Activated CD4-positive, alpha-beta memory T cell treated with anti-CD3 and anti-CD28 coated beads, Interleukin-2, amount 10 ng/mL, durations not matched to agents 7 days and 5 days (primary cell): ENCODE data around the gene EVX2. TPM values are rescaled to one million over a fixed set of nuclear protein-coding genes. Genes with fewer than 3 reads are reported as not detected.

Source experiments
- CTCF ChIA-PET: fragments of 350-600 bp; sonication (Branson Sonifier 250); formaldehyde crosslinking; loops from one replicate; lab custom pipeline; 2021; ENCODE audit warnings: antibody characterized with exemption, inconsistent platforms; lab: Charles Lee
- POLR2A ChIA-PET: fragments of 350-600 bp; sonication (Branson Sonifier 250); formaldehyde crosslinking; loops from one replicate; lab custom pipeline; 2021; ENCODE audit warnings: antibody characterized with exemption; lab: Charles Lee
- DNase-seq: peaks from one replicate; pipeline ENCODE4 v3.0.0-alpha.2; 2020
- H3K27ac Mint-ChIP-seq: one replicate; pipeline ENCODE4 v1.8.0; 2021; ENCODE audit warnings: mild to moderate bottlenecking, mixed read lengths
- H3K27me3 Mint-ChIP-seq: one replicate; pipeline ENCODE4 v1.8.0; 2021; ENCODE audit warnings: mixed read lengths
- H3K36me3 Mint-ChIP-seq: one replicate; pipeline ENCODE4 v1.8.0; 2021; ENCODE audit warnings: low read depth, mixed read lengths
- H3K4me1 Mint-ChIP-seq: one replicate; pipeline ENCODE4 v1.8.0; 2021; ENCODE audit warnings: mixed read lengths
- H3K4me3 Mint-ChIP-seq: one replicate; pipeline ENCODE4 v1.8.0; 2021; ENCODE audit warnings: mild to moderate bottlenecking, mixed read lengths
- H3K9me3 Mint-ChIP-seq: one replicate; pipeline ENCODE4 v1.8.0; 2021; ENCODE audit warnings: mixed read lengths
- total RNA-seq, 2 experiments: library from RNA; stranded (reverse); gene quantifications; one replicate each; pipeline ENCODE4 v1.2.3, GENCODE V29; 2021

Gene EVX2
- total RNA-seq, 2 experiments from 2014 or later = not detected

DNA sequence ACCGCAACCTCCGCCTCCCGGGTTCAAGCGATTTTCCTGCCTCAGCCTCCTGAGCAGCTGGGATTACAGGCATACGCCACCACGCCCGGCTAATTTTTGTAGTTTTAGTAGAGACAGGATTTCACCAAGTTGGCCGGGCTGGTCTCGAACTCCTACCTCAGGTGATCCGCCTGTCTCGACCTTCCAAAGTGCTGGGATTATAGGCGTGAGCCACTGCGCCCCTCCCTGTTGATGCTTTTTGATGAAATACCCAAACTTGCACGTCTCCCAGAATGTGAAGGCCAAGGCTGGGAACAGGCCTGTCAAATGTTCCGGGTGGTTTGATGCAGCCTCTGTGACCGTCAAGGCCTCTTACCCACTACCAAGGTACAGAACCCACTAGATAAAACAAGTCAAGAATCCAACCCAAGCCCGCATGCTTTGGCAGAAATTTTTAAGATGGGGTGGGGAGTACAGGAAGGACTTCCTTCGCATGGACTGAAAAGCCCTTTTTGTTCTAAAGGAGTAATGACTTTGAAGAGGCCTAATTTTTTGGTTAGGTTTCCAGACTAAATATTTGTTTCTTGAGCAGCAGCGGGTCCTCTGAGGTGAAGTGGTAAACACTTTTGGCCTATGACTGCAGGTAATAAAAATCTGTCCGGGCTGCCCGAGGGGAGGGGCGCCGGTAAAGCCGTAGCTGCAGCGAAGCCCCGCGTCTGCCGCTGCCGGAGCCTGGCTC, 3.7 kb upstream of the EVX2 start:
- peaks cover 6% of the 10 kb centered on the region for H3K36me3 Mint-ChIP-seq
- ChIA-PET CTCF (interaction anchor here (1.0 to 1.9 kb wide), 2 partner anchors 40 to 397 kb away, joined by 5 to 7 read pairs; no protein-coding TSS in a partner anchor), POLR2A (no interaction called here)
- no peak overlapping the region for H3K27ac Mint-ChIP-seq
- DNase-seq = peak; percentile 11
- H3K4me1 Mint-ChIP-seq = peaks cover 8% of the 10 kb centered on the region
- H3K4me3 Mint-ChIP-seq = no peak overlapping the region
- peaks cover 93% of the 10 kb centered on the region for H3K27me3 Mint-ChIP-seq
- no peaks in the 10 kb centered on the region for H3K9me3 Mint-ChIP-seq

DNA sequence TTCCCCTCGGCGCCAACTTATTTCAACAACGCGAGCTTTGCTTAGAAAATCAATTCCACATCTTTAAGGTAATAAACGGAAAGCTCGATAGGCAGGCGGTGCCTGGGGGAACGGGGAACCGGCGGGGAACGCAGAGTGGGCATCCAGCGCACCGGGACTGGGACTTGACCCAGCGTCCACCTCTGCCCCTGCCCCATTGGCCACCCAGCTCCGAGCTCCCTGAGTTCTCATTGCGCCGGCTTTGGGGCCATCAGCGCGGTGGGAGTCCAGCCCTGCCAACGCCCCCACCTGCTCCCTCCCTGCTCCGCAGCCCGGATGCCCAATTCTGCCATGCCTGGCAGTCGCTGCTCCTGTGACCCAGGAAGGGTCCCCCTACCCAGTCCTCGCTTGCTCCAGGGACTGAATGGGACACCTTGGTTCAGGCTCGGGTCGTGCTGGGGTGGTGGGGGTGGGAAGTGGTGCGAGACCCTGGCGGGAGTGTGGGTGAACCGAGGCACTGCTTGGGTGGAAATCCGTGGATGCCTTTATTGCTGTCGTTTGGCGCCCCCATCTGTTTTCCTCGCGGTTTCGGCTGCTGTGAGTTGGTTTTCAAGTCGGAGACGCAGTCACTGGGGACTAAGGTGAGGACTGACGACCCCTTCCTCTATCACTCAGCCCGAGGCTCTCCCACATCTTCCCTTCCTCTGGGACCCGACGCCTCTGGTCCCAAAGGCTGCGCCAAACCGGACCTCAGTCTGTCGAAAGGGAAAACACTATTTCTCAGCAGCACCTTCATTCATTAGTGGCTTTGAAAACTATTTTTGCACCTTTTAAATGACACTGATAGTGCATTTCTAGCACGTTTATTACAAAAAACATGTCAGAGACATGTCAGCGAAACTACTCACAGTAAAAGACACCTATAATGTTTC, 2.4 kb upstream of the EVX2 start:
- Mint-ChIP-seq H3K9me3 (no peaks in the 10 kb centered on the region), H3K36me3 (peaks cover 6% of the 10 kb centered on the region), H3K4me1 (peaks cover 4% of the 10 kb centered on the region), H3K27me3 (peaks cover 92% of the 10 kb centered on the region), H3K27ac (no peak overlapping the region), H3K4me3 (no peak overlapping the region)
- POLR2A ChIA-PET = no interaction called here
- peak; percentile 19 for DNase-seq
- CTCF ChIA-PET = interaction anchor here (1.1 to 1.3 kb wide), 2 partner anchors 10 to 396 kb away, joined by 4 to 6 read pairs; no protein-coding TSS in a partner anchor

DNA sequence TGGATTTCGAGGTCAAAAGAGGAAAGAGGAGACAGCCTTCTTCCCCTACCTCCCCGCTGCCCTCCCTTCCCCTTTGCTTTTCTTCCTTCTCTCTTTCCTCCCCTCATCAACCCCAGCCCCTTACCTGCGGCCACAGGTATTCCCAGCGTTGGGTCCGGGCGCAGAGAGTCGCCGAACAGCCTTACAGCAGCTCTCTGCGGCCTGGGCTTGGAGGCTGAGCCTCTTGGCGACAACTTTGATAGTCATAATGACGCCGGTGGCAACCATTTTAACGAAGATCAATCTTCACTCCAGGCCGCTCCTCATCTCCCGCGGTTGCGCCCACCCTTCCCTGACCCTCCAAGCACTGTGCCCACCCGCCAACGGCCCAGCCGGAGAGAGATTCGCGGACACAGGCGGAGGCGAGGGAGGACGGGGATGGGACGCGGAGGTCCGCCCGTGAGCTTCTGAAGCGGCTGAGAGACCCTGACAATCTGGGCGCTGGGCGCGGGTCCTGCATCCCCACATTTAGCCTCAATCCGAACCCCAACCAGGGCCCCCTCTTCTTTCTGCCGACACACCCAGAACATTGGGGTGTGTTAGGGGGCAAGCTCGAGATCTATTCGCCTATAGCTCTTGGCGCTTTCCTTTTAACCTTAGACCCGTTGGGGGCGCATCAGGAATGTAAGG, 1.5 kb upstream of the EVX2 start:
- ChIA-PET CTCF (interaction anchor here (1.1 to 1.3 kb wide), 2 partner anchors 11 to 395 kb away, joined by 4 to 6 read pairs; no protein-coding TSS in a partner anchor), POLR2A (no interaction called here)
- DNase-seq = no peak
- peaks cover 90% of the 10 kb centered on the region for H3K27me3 Mint-ChIP-seq
- H3K9me3 Mint-ChIP-seq = no peaks in the 10 kb centered on the region
- peaks cover 10% of the 10 kb centered on the region for H3K36me3 Mint-ChIP-seq
- H3K27ac Mint-ChIP-seq = peak overlapping the region; percentile 44
- no peak overlapping the region for H3K4me3 Mint-ChIP-seq
- H3K4me1 Mint-ChIP-seq = peaks cover 4% of the 10 kb centered on the region

- H3K36me3 Mint-ChIP-seq = peaks cover 10% of the 10 kb centered on the region
- POLR2A ChIA-PET = no interaction called here
- no peak for DNase-seq
- peaks cover 4% of the 10 kb centered on the region for H3K4me1 Mint-ChIP-seq
- H3K9me3 Mint-ChIP-seq = no peaks in the 10 kb centered on the region
- peaks cover 84% of the 10 kb centered on the region for H3K27me3 Mint-ChIP-seq
- peak overlapping the region; percentile 44 for H3K27ac Mint-ChIP-seq
- CTCF ChIA-PET = interaction anchor here (1.1 kb wide), 1 partner anchor 12 kb away, joined by 4 read pairs; no protein-coding TSS in a partner anchor
- no peak overlapping the region for H3K4me3 Mint-ChIP-seq
These were observed 903 bp upstream of the EVX2 start for GRCh38 chr2:176084611-176085119.

DNA sequence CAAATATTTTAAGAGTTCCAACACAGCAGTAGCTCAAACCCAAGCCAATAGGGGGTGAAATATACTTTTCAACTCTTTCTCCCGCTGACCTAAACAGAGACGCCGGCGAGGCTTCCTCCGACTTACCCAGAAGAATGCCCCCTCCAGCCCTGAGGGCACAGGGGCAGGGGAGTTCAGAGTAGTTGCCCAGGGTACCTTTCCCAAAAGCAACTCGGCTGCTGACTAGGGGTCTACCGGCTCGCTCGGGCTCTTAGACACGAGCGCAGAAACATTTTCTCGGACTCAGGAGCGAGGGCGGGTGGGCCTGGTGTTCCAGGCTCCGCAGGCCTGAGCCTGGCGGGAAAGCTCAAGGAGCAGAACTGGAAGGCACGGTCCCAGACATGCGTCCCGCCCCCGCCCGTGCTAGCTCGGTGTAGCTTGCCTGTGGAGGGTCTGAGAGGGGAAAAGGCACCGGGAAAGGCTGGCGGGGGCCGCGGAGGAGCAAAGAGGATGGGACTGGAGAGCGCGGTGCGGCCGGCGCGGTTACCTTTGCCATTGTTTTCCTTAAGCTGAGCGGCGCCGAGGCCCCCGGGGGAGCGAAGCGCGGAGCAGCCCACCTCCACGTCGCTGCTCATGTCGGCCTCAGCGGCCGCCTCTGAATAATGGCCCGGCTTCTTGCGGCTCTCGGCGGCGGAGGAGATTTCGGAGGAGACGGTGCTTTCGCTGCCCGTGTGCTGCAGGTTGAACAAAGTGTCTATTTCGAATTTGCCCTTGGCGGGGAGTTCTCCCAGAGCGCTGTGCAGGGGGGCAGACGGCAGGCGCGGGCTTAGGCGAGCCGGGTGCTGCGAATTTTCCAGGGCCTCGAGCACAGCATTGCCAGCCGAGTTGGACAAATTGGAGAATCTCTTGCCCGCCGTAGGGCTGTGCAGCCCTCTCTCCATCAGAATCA, 674 bp downstream of the EVX2 start:
- CTCF ChIA-PET = no interaction called here
- Mint-ChIP-seq H3K27ac (peak overlapping the region; percentile 34), H3K4me3 (peak overlapping the region; percentile 32), H3K27me3 (peaks cover 84% of the 10 kb centered on the region), H3K36me3 (peaks cover 20% of the 10 kb centered on the region), H3K9me3 (no peaks in the 10 kb centered on the region), H3K4me1 (peaks cover 9% of the 10 kb centered on the region)
- POLR2A ChIA-PET = no interaction called here
- no peak for DNase-seq

DNA sequence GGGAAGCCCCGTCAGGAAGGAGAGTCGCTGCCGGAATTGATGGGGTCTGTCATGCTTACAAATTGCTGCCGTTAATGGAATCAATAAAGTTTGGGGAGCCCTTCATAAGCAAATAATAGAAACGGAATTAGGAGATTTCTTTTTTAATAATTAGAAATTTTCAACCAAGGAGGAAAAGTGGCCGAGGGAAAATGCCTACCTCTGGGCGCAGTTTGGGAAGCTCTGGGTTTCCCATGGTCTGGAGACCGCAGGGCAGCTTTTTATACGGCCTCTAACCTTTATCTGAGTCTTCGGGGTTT, 1.3 kb downstream of the EVX2 start:
- POLR2A ChIA-PET = no interaction called here
- Mint-ChIP-seq H3K4me1 (peaks cover 9% of the 10 kb centered on the region), H3K9me3 (no peaks in the 10 kb centered on the region), H3K27ac (peak overlapping the region; percentile 40), H3K4me3 (no peak overlapping the region), H3K36me3 (peaks cover 20% of the 10 kb centered on the region), H3K27me3 (peaks cover 78% of the 10 kb centered on the region)
- no peak for DNase-seq
- CTCF ChIA-PET = no interaction called here

DNA sequence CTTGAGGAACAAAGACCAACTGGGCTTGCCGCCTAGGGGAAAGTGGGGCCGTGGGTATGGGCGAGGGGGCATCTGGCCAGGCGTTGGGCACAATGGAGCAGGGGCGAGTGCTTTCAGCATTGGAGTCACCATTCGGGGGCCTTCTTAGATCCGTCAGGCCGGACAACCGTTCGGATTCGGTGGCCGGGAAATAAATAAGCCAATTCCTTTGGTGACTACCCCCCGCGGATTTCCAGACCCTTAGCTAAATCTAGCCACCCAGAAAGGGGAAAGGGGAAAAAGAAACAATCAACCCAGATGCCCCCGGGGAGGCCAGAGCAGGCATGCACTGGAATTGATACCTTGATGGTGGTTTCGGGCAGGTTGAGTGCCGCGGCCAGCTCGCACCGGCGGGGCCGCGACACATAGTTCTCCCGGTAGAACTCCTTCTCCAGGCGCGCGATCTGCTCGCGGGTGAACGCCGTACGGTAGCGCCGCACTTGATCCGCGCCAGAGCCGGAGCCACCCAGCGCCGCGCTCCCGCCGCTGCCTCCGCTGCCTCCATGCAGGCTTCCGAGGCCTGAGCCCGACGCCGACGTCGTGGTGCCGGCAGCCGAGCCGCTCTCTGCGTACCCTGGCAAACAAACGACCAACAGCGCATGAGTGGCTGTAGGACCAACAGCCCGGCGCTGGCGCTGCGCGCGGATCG, 1.8 kb downstream of the EVX2 start:
- Mint-ChIP-seq H3K27ac (peak overlapping the region; percentile 58), H3K4me3 (peak overlapping the region; percentile 10)
- no peak for DNase-seq

GRCh38 chr2:176081376-176081836, 2.4 kb downstream of the EVX2 start:
- POLR2A ChIA-PET = no interaction called here
- Mint-ChIP-seq H3K27ac (peak overlapping the region; percentile 59), H3K4me3 (peak overlapping the region; percentile 33), H3K27me3 (peaks cover 76% of the 10 kb centered on the region), H3K4me1 (peaks cover 9% of the 10 kb centered on the region), H3K9me3 (no peaks in the 10 kb centered on the region), H3K36me3 (peaks cover 20% of the 10 kb centered on the region)
- CTCF ChIA-PET = no interaction called here
- DNase-seq = no peak

More for the DNA sequence above, 1.8 kb downstream of the EVX2 start:
- Mint-ChIP-seq H3K36me3 (peaks cover 20% of the 10 kb centered on the region), H3K27me3 (peaks cover 77% of the 10 kb centered on the region), H3K4me1 (peaks cover 9% of the 10 kb centered on the region), H3K9me3 (no peaks in the 10 kb centered on the region)
- POLR2A ChIA-PET = no interaction called here
- CTCF ChIA-PET = no interaction called here

GRCh38 chr2:176080540-176081375, 3.0 kb downstream of the EVX2 start:
- ChIA-PET POLR2A (no interaction called here), CTCF (interaction anchor here (0.7 kb wide), 1 partner anchor 52 kb away, joined by 4 read pairs; no protein-coding TSS in a partner anchor)
- Mint-ChIP-seq H3K27me3 (peaks cover 78% of the 10 kb centered on the region), H3K4me3 (peak overlapping the region; percentile 33), H3K36me3 (peaks cover 20% of the 10 kb centered on the region), H3K27ac (peak overlapping the region; percentile 59), H3K9me3 (no peaks in the 10 kb centered on the region), H3K4me1 (peaks cover 9% of the 10 kb centered on the region)
- DNase-seq = no peak

- ChIA-PET CTCF (interaction anchor here (0.8 kb wide), 1 partner anchor 112 kb away, joined by 4 read pairs; no protein-coding TSS in a partner anchor), POLR2A (no interaction called here)
- H3K9me3 Mint-ChIP-seq = no peaks in the 10 kb centered on the region
- peak overlapping the region; percentile 57 for H3K4me3 Mint-ChIP-seq
- peaks cover 9% of the 10 kb centered on the region for H3K4me1 Mint-ChIP-seq
- DNase-seq = no peak
- H3K27ac Mint-ChIP-seq = peak overlapping the region; percentile 61
- peaks cover 20% of the 10 kb centered on the region for H3K36me3 Mint-ChIP-seq
- H3K27me3 Mint-ChIP-seq = peaks cover 78% of the 10 kb centered on the region
These were observed 3.8 kb downstream of the EVX2 start for GRCh38 chr2:176079831-176080539.
